ENCODE data around the gene DNAJB8. TPM values are rescaled to one million over a fixed set of nuclear protein-coding genes. Genes with fewer than 3 reads are reported as not detected.

Gene DNAJB8
- total RNA-seq, 1 experiment from 2014 or later: not detected

DNA sequence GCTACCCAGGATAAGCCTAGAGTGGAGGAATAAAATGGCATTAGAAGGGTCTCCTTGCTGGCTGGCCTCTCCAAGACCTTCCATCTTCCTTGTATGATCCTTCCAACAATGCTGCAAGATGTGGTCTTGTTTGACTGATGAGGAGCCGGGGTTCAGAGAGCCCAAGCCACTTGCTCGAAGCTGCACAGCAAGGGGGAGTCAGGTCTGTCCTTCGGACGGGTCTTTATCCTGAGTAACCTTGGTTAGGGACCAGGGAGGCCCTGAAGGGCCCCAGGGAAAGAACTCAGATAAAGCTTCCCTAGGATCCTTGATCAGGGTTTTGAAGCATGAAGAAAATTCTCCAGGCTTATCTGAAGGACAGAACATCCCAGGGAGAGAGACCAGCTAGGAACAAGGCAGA is 7.0 kb upstream of the DNAJB8 start:
- Histone ChIP-seq H3K4me1 (ENCODE audit: low read length) (no peaks in the 10 kb centered on the region), H3K9me2 (replicated peaks; ENCODE audit: insufficient read depth, low read length) (no peaks in the 10 kb centered on the region), H3K36me3 (ENCODE audit: insufficient read depth, low read length) (no peaks in the 10 kb centered on the region), H3K4me3 (ENCODE audit: low read length) (no peak overlapping the region), H3K79me2 (ENCODE audit: low read length) (no peaks in the 10 kb centered on the region), H3K27ac (ENCODE audit: low read length) (no peak overlapping the region), H2AFZ (ENCODE audit: low read length) (no peak overlapping the region), H3K9me3 (ENCODE audit: low read length) (no peaks in the 10 kb centered on the region), H3K9ac (ENCODE audit: low read length) (no peak overlapping the region), H3K4me2 (ENCODE audit: low read depth, low read length, poor library complexity, severe bottlenecking) (no peak overlapping the region), H3K27me3 (ENCODE audit: low read length) (no peaks in the 10 kb centered on the region), H4K20me1 (ENCODE audit: insufficient read depth, low read depth, low read length) (no peaks in the 10 kb centered on the region)
- no peak for DNase-seq

DNA sequence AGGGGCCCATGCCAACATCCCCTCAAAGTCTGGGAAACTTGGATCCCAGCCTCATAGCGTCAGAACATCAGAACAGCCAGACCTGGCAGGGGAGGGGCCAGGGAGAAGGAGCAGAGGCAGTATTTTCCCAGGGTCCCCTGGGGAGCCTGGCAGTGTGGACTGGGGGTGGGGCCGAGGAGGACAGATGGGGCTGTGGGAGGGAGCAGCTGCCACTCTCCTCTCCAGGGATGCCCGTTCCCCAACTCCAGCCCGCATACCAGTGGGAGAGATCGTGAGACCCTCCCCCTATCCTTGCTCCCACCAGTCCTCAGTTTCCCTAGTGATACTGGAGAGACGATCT is 6.5 kb upstream of the DNAJB8 start:
- H3K9me2 ChIP-seq (replicated peaks; ENCODE audit: insufficient read depth, low read length): no peaks in the 10 kb centered on the region
- no peak overlapping the region for H2AFZ ChIP-seq (ENCODE audit: low read length)
- H3K36me3 ChIP-seq (ENCODE audit: insufficient read depth, low read length): no peaks in the 10 kb centered on the region
- H3K27me3 ChIP-seq (ENCODE audit: low read length): no peaks in the 10 kb centered on the region
- H4K20me1 ChIP-seq (ENCODE audit: insufficient read depth, low read depth, low read length): no peaks in the 10 kb centered on the region; the same call in 1 of the 2 replicates
- H3K79me2 ChIP-seq (ENCODE audit: low read length): no peaks in the 10 kb centered on the region
- H3K9ac ChIP-seq (ENCODE audit: low read length): no peak overlapping the region
- H3K27ac ChIP-seq (ENCODE audit: low read length): no peak overlapping the region
- DNase-seq: no peak
- no peaks in the 10 kb centered on the region for H3K4me1 ChIP-seq (ENCODE audit: low read length)
- no peak overlapping the region for H3K4me3 ChIP-seq (ENCODE audit: low read length)
- no peaks in the 10 kb centered on the region for H3K9me3 ChIP-seq (ENCODE audit: low read length)
- H3K4me2 ChIP-seq (ENCODE audit: low read depth, low read length, poor library complexity, severe bottlenecking): no peak overlapping the region

DNA sequence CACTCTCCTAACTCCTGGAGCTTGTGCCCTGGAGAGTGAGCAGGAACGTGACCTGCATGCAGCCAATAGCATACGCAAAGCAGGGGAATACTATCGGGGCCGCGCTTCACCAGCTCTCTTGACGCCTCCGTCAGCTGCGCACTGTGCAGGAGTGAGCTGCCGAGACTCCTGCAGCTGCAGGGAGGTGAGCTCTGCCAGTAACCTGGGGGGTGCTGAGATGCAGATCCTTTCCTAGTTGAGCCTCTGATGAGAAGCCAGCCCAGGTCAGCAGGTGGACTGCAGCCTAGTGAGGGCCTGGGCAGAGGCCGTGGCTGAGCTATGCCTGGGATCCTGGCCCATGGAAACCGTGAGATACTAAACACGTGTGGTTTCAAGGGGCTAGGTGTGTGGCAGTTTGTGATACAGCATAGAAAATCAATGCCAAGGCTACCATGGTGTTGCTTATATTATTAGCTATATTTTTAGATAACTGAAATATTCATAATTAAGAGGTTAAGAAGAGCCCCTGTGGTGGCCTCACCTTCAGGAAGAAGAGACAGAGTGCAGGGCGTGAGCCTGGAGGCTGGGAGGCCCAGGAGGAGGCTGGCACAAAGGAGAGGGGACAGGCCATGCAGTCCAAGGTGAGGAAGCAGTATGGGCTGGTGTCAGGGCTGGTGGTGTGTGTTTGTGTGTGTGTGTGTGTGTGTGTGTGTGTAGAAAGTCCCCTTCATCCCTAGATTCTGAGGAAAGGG is 5.9 kb upstream of the DNAJB8 start:
- Histone ChIP-seq H3K9me2 (replicated peaks; ENCODE audit: insufficient read depth, low read length) (no peaks in the 10 kb centered on the region), H3K36me3 (ENCODE audit: insufficient read depth, low read length) (no peaks in the 10 kb centered on the region), H3K27me3 (ENCODE audit: low read length) (no peaks in the 10 kb centered on the region), H3K27ac (ENCODE audit: low read length) (no peak overlapping the region), H3K4me3 (ENCODE audit: low read length) (no peak overlapping the region), H2AFZ (ENCODE audit: low read length) (no peak overlapping the region), H3K9me3 (ENCODE audit: low read length) (no peaks in the 10 kb centered on the region), H4K20me1 (ENCODE audit: insufficient read depth, low read depth, low read length) (no peaks in the 10 kb centered on the region; the same call in 1 of the 2 replicates), H3K9ac (ENCODE audit: low read length) (no peak overlapping the region), H3K4me2 (ENCODE audit: low read depth, low read length, poor library complexity, severe bottlenecking) (no peak overlapping the region), H3K79me2 (ENCODE audit: low read length) (no peaks in the 10 kb centered on the region), H3K4me1 (ENCODE audit: low read length) (no peaks in the 10 kb centered on the region)
- no peak for DNase-seq

DNA sequence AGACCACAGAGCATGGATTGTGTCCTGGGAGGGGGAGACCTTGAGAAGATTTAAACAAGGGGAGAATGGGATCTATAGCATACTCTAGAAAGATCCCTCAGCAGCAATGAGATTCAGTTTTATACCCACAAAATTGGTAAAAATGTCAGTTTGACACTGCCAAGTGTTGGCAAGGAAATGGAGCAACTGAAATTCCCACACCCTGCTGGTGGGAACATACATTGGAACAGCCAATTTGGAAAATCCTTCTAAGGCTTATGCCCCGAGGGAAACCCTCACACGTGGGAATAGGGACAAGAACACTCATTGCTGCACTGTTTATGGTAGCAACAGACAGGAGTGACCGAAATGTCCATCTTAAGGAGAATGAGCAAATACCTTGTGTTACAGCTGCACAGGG is 5.0 kb upstream of the DNAJB8 start:
- no peaks in the 10 kb centered on the region for H3K36me3 ChIP-seq (ENCODE audit: insufficient read depth, low read length)
- no peak overlapping the region for H3K4me2 ChIP-seq (ENCODE audit: low read depth, low read length, poor library complexity, severe bottlenecking)
- no peaks in the 10 kb centered on the region for H3K79me2 ChIP-seq (ENCODE audit: low read length)
- no peak overlapping the region for H2AFZ ChIP-seq (ENCODE audit: low read length)
- H3K27ac ChIP-seq (ENCODE audit: low read length): no peak overlapping the region
- no peaks in the 10 kb centered on the region; the same call in 1 of the 2 replicates for H4K20me1 ChIP-seq (ENCODE audit: insufficient read depth, low read depth, low read length)
- no peaks in the 10 kb centered on the region for H3K4me1 ChIP-seq (ENCODE audit: low read length)
- H3K9ac ChIP-seq (ENCODE audit: low read length): no peak overlapping the region
- no peaks in the 10 kb centered on the region for H3K9me3 ChIP-seq (ENCODE audit: low read length)
- no peak overlapping the region for H3K4me3 ChIP-seq (ENCODE audit: low read length)
- H3K9me2 ChIP-seq (replicated peaks; ENCODE audit: insufficient read depth, low read length): no peaks in the 10 kb centered on the region
- H3K27me3 ChIP-seq (ENCODE audit: low read length): no peaks in the 10 kb centered on the region
- no peak for DNase-seq

DNA sequence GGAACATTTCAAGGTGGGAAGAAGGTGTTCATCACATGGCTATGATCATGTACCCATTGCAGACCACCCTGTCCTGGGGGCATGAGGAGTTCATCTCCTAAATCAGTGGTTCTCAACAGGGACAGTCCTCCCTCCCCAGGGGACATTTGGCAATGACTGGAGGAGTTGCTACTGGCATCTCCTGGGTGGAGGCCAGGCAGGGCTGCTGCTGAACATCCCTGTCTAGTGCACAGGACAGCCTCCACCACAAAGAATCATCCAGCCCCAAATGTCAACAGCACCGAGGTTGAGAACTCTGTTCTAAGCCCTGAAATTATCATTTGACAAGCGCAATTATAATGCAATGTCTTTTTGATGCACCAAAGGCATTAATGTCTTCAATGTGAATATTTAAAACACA is 4.4 kb upstream of the DNAJB8 start:
- DNase-seq: no peak
- Histone ChIP-seq H3K9me2 (replicated peaks; ENCODE audit: insufficient read depth, low read length) (no peaks in the 10 kb centered on the region), H3K36me3 (ENCODE audit: insufficient read depth, low read length) (no peaks in the 10 kb centered on the region), H3K27me3 (ENCODE audit: low read length) (no peaks in the 10 kb centered on the region), H3K9me3 (ENCODE audit: low read length) (no peaks in the 10 kb centered on the region), H3K79me2 (ENCODE audit: low read length) (no peaks in the 10 kb centered on the region), H3K27ac (ENCODE audit: low read length) (no peak overlapping the region), H4K20me1 (ENCODE audit: insufficient read depth, low read depth, low read length) (no peaks in the 10 kb centered on the region; the same call in 1 of the 2 replicates), H3K4me3 (ENCODE audit: low read length) (no peak overlapping the region), H3K4me1 (ENCODE audit: low read length) (no peaks in the 10 kb centered on the region), H3K4me2 (ENCODE audit: low read depth, low read length, poor library complexity, severe bottlenecking) (no peak overlapping the region), H3K9ac (ENCODE audit: low read length) (no peak overlapping the region), H2AFZ (ENCODE audit: low read length) (no peak overlapping the region)

DNA sequence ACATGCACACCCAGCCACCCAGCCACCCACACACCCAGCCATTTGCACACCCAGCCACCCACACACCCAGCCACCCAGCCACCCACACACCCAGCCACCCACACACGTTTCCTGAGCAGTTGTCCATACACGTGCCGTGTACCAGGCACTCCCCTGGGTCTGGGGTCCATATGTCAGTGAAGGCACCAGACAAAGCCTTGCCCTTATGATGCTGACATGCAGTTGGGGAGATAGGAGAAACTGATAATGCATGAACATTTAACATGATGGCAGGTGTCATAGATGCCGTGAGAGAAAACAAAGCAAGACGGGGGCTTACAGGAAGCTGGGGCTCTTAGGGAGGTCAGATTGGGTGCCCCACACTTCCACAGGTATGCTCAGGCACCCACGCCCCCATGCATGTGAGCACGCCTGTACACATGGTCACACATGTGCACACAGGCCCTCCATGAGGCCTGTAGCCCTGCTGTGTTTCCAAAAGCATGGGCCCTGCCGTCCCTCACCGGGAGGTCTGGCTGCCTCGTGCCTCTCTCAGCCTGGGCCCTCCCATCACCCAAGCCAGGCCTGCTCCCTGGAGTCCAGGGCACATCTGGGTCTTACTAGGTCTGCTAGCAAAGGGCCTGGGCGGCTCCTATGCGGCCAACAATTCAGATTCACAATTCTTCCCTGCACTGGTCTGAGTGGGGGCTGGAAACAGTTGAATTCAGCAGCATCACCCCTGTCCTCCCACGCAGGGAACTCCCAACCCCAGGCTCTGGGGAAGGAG is 3.6 kb upstream of the DNAJB8 start:
- Histone ChIP-seq H3K9ac (ENCODE audit: low read length) (no peak overlapping the region), H3K79me2 (ENCODE audit: low read length) (no peaks in the 10 kb centered on the region), H3K4me2 (ENCODE audit: low read depth, low read length, poor library complexity, severe bottlenecking) (no peak overlapping the region), H3K36me3 (ENCODE audit: insufficient read depth, low read length) (no peaks in the 10 kb centered on the region), H2AFZ (ENCODE audit: low read length) (no peak overlapping the region), H3K4me1 (ENCODE audit: low read length) (no peaks in the 10 kb centered on the region), H3K9me2 (replicated peaks; ENCODE audit: insufficient read depth, low read length) (no peaks in the 10 kb centered on the region), H3K4me3 (ENCODE audit: low read length) (no peak overlapping the region), H3K27ac (ENCODE audit: low read length) (no peak overlapping the region), H3K27me3 (ENCODE audit: low read length) (no peaks in the 10 kb centered on the region), H3K9me3 (ENCODE audit: low read length) (no peaks in the 10 kb centered on the region), H4K20me1 (ENCODE audit: insufficient read depth, low read depth, low read length) (no peaks in the 10 kb centered on the region; the same call in 1 of the 2 replicates)
- no peak for DNase-seq

DNA sequence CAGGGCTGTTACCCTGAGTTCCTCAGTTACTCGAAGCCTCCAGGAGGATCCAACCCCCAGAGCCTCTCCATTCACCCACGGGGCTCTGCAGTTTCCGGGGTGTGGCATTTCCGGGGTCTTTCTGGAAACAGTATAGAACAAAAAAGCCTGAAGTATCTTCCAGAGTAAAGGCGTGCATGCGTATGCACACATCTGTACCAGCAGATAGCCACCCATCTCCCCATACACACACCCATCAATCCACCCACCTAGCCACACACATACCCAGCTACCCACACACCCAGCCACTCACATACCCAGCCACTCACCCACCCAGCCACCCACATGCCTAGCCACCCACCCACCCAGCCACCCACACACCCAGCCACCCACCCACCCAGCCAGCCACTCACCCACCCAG is 2.9 kb upstream of the DNAJB8 start:
- no peak overlapping the region for H3K4me2 ChIP-seq (ENCODE audit: low read depth, low read length, poor library complexity, severe bottlenecking)

DNA sequence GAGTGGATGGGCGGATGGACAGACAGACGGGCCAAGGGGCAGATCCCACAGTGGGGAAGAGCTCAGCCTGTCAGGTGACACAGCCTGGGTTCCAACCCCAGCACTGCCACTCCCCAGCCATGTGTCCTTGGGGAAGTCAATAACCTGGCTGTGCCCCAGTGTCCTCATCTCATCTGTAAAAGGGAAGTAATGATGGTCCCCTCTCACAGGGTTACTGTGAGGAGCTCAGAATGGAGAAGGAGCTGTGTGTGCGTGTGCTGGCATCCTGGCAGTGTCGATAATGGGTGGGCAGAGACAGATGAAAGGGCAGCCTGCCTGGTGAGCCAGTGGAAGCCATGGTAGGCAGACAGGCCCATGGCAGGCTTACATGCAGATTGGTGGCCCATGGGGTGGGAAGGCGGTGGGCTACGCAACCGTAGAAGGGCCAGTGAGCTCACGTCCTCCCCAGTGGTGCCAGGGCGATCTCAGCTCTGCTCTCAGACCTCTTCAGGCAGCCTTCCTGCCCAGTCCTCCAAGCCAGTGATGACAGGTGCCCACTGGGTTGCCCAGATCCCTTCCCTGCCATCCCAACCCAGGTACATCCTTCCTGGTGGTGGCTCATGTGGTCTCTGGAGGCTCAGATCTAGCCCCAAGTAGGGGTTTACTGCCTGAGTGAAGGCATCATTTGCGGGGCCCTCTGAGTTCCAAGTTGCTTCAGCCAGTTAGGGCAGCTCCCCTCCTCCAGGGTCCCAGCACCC is 2.3 kb upstream of the DNAJB8 start:
- no peaks in the 10 kb centered on the region for H3K9me3 ChIP-seq (ENCODE audit: low read length)
- no peaks in the 10 kb centered on the region for H3K27me3 ChIP-seq (ENCODE audit: low read length)
- H3K36me3 ChIP-seq (ENCODE audit: insufficient read depth, low read length): no peaks in the 10 kb centered on the region
- no peak overlapping the region for H3K27ac ChIP-seq (ENCODE audit: low read length)
- H4K20me1 ChIP-seq (ENCODE audit: insufficient read depth, low read depth, low read length): no peaks in the 10 kb centered on the region; the same call in 1 of the 2 replicates
- no peak overlapping the region for H3K9ac ChIP-seq (ENCODE audit: low read length)
- no peak overlapping the region for H3K4me2 ChIP-seq (ENCODE audit: low read depth, low read length, poor library complexity, severe bottlenecking)
- no peaks in the 10 kb centered on the region for H3K4me1 ChIP-seq (ENCODE audit: low read length)
- H3K9me2 ChIP-seq (replicated peaks; ENCODE audit: insufficient read depth, low read length): no peaks in the 10 kb centered on the region
- H3K4me3 ChIP-seq (ENCODE audit: low read length): no peak overlapping the region
- DNase-seq: no peak
- no peak overlapping the region for H2AFZ ChIP-seq (ENCODE audit: low read length)
- no peaks in the 10 kb centered on the region for H3K79me2 ChIP-seq (ENCODE audit: low read length)

More for the DNA sequence above, 2.9 kb upstream of the DNAJB8 start:
- H3K9ac ChIP-seq (ENCODE audit: low read length): no peak overlapping the region
- H3K27ac ChIP-seq (ENCODE audit: low read length): no peak overlapping the region
- H3K79me2 ChIP-seq (ENCODE audit: low read length): no peaks in the 10 kb centered on the region
- no peaks in the 10 kb centered on the region for H3K9me2 ChIP-seq (replicated peaks; ENCODE audit: insufficient read depth, low read length)
- no peak overlapping the region for H3K4me3 ChIP-seq (ENCODE audit: low read length)
- H3K36me3 ChIP-seq (ENCODE audit: insufficient read depth, low read length): no peaks in the 10 kb centered on the region
- H3K4me1 ChIP-seq (ENCODE audit: low read length): no peaks in the 10 kb centered on the region
- H4K20me1 ChIP-seq (ENCODE audit: insufficient read depth, low read depth, low read length): no peaks in the 10 kb centered on the region; the same call in 1 of the 2 replicates
- no peak overlapping the region for H2AFZ ChIP-seq (ENCODE audit: low read length)
- no peaks in the 10 kb centered on the region for H3K9me3 ChIP-seq (ENCODE audit: low read length)
- H3K27me3 ChIP-seq (ENCODE audit: low read length): no peaks in the 10 kb centered on the region
- no peak for DNase-seq
